GM12878 (cell line): ENCODE results near the gene NHSL2. TPM values are rescaled to one million over a fixed set of nuclear protein-coding genes. Genes with fewer than 3 reads are reported as not detected.

Experiments used
- ATAC-seq: fragments of 200-7000 bp; cut with Tn5 transposase; 3 replicates; pipeline ENCODE4 v1.9.1; 2020; ENCODE audit warnings: mild to moderate bottlenecking, moderate library complexity
- BruUV-seq: library from RNA; stranded (reverse); fragments of 400-500 nt; replicated peaks from 2 replicates; lab custom pipeline; 2021; lab: Mats Ljungman, UMichigan
- CTCF ChIA-PET: fragments of 300-600 bp; sonication (Branson Sonifier 250); formaldehyde crosslinking; extraction: SDS; loops from one replicate; lab custom pipeline; 2021; ENCODE audit warnings: inconsistent platforms; lab: Yijun Ruan, JAX
- POLR2A ChIA-PET: fragments of 350-600 bp; formaldehyde crosslinking; extraction: SDS; loops from one replicate; lab custom pipeline; 2021; ENCODE audit warnings: inconsistent platforms; lab: Charles Lee
- RAD21 ChIA-PET: fragments of 300-600 bp; sonication (Branson Sonifier 250); formaldehyde crosslinking; loops from one replicate; lab custom pipeline; 2023; ENCODE audit warnings: antibody characterized with exemption; ENCODE audit not compliant: unreplicated experiment; lab: Charles Lee
- SMC1A ChIA-PET: fragments of 300-600 bp; sonication (Branson Sonifier 250); formaldehyde crosslinking; loops from one replicate; lab custom pipeline; 2023; ENCODE audit not compliant: unreplicated experiment, uncharacterized antibody; lab: Charles Lee
- DNase-seq: peaks from one replicate; pipeline ENCODE4 v3.0.0-alpha.2; 2011; ENCODE audit warnings: low read depth, low spot score
- FAIRE-seq: peaks from 3 replicates; lab custom pipeline; 2011; peaks lifted over from hg19 to GRCh38; lab: Jason Lieb, UNC
- H2AFZ ChIP-seq: 2 replicates; pipeline ENCODE4 v1.6.0; 2011; ENCODE audit warnings: low read depth, low read length, control low read depth; ENCODE audit not compliant: control insufficient read depth
- H3K27ac ChIP-seq: 2 replicates; pipeline ENCODE4 v1.5.1; 2011; ENCODE audit warnings: control low read depth; ENCODE audit not compliant: control insufficient read depth, insufficient read depth
- H3K27me3 ChIP-seq, 2 experiments: replicated peaks in 1 of 2; 2 replicates each; pipeline versions ENCODE4 v1.6.0 to v1.6.1; 2011; ENCODE audit warnings: low read length in 1 of 2; ENCODE audit not compliant: control insufficient read depth in 2 of 2, insufficient read depth in 2 of 2
- H3K36me3 ChIP-seq, 2 experiments: 2 replicates each; pipeline ENCODE4 v1.5.1; 2011; ENCODE audit warnings: low read length in 1 of 2; ENCODE audit not compliant: control insufficient read depth in 2 of 2, insufficient read depth in 2 of 2
- H3K4me1 ChIP-seq: 2 replicates; pipeline ENCODE4 v1.6.1; 2011; ENCODE audit warnings: mild to moderate bottlenecking, low read length, moderate library complexity, mixed read lengths; ENCODE audit not compliant: control insufficient read depth, insufficient read depth
- H3K4me2 ChIP-seq: 2 replicates; pipeline ENCODE4 v1.6.0; 2011; ENCODE audit warnings: control low read depth; ENCODE audit not compliant: control insufficient read depth, insufficient read depth
- H3K4me3 ChIP-seq: fragments of 200-600 bp; sonication (generic); 2 replicates; pipeline ENCODE4 v1.5.1; 2016
- H3K79me2 ChIP-seq: 2 replicates; pipeline ENCODE4 v1.6.0; 2011; ENCODE audit warnings: low read length; ENCODE audit not compliant: control insufficient read depth, insufficient read depth
- H3K9ac ChIP-seq: 2 replicates; pipeline ENCODE4 v1.8.0; 2011; ENCODE audit warnings: low read length, control low read depth, mixed read lengths; ENCODE audit not compliant: control insufficient read depth, insufficient read depth
- H3K9me3 ChIP-seq: replicated peaks from 3 replicates; pipeline ENCODE4 v1.5.1; 2011; ENCODE audit warnings: mild to moderate bottlenecking, low read length; ENCODE audit not compliant: control insufficient read depth, insufficient read depth
- H4K20me1 ChIP-seq: 2 replicates; pipeline ENCODE4 v1.6.0; 2011; ENCODE audit not compliant: control insufficient read depth, insufficient read depth
- JUNB ChIP-seq: IDR thresholded peaks from 2 replicates; pipeline ENCODE4 v1.6.1; 2016; ENCODE audit warnings: antibody characterized with exemption, mild to moderate bottlenecking
- MEF2B ChIP-seq: fragments of 450-650 bp; IDR thresholded peaks from 2 replicates; pipeline ENCODE4 v1.6.1; 2018; ENCODE audit warnings: mild to moderate bottlenecking, moderate library complexity; ENCODE audit not compliant: partially characterized antibody, poor library complexity, severe bottlenecking
- NR2C1 ChIP-seq: fragments of 450-650 bp; IDR thresholded peaks from 2 replicates; pipeline ENCODE4 v1.6.1; 2017; ENCODE audit warnings: antibody characterized with exemption, mild to moderate bottlenecking, moderate library complexity
- POU2F2 ChIP-seq: IDR thresholded peaks from 3 replicates; pipeline ENCODE4 v1.6.1; 2011; ENCODE audit warnings: low read depth, mild to moderate bottlenecking, low read length, borderline replicate concordance
- WGBS: methylation state at CpG from one replicate; pipeline ENCODE4 v1.1.6; 2016; ENCODE audit warnings: low lambda C conversion rate; ENCODE audit not compliant: insufficient replicate concordance, insufficient coverage; ENCODE audit errors: missing lambda C conversion rate; 5-methylcytosine and 5-hydroxymethylcytosine counted together
- in situ Hi-C: fragments of 300-500 bp; cut with MboI; formaldehyde crosslinking; loops from 9 replicates; pipeline ENCODE4 v1.14.3; 2018; ENCODE audit warnings: mixed read lengths
- intact Hi-C: fragments of 100-400 bp; cut with micrococcal nuclease; formaldehyde crosslinking; loops from one replicate; pipeline ENCODE4 v1.14.2; 2022; ENCODE audit not compliant: unreplicated experiment
- polyA plus RNA-seq, 11 experiments: library from polyadenylated mRNA; depleted of rRNA in 4 of 11; unstranded in 6 of 11; stranded (reverse) in 5 of 11; fragments of >200 nt; fragmentation: Nextera tagmentation in 4 of 11; fragmentation: Illumina TruSeq in 1 of 11; extraction: Ambion mirVana in 4 of 11; extraction: Trizol in 1 of 11; gene quantifications; 1 replicate in 1 of 11; 2 replicates in 10 of 11; pipeline versions ENCODE4 v1.2.1 to v1.2.3, GENCODE V29; 2011 to 2016; ENCODE audit warnings: inconsistent platforms in 2 of 11, missing spikeins in 2 of 11, low read depth in 1 of 11
- total RNA-seq, 4 experiments: library from RNA; depleted of rRNA in 3 of 4; stranded (reverse); fragments of >200 nt in 3 of 4; fragmentation: Illumina TruSeq in 1 of 4; extraction: Trizol in 1 of 4; gene quantifications; 2 replicates each; pipeline versions ENCODE4 v1.2.1 to v1.2.3, GENCODE V29; 2013 to 2021

NHSL2 gene
- total and polyA plus RNA-seq, 10 of the 15 experiments (the other 5 are each of a cell fraction or from before 2014, with no cell fraction given), result 0.05 to 0.53 (median 0.07) TPM; not detected in 2

GRCh38 chrX:72122621-72123337, 212.1 kb downstream of the NHSL2 start:
- Histone ChIP-seq H3K27me3 (no peaks in the 10 kb centered on the region; a peak in 2 of 4 replicates), H3K4me1 (0 out of 2 replicates have a peak, but pooled peaks cover 2% of the 10 kb centered on the region), H3K79me2 (no peaks in the 10 kb centered on the region), H3K36me3 (no peaks in the 10 kb centered on the region), H3K4me3 (no peak overlapping the region), H3K9ac (no peak overlapping the region), H2AFZ (no peak overlapping the region), H4K20me1 (no peaks in the 10 kb centered on the region), H3K9me3 (no peaks in the 10 kb centered on the region), H3K27ac (no peak overlapping the region), H3K4me2 (no peak overlapping the region)
- intact Hi-C loops, result no loop called here
- ChIA-PET POLR2A (no interaction called here), RAD21 (no interaction called here), CTCF (interaction anchor here (9.8 kb wide), 1 partner anchor 102 kb away, joined by 81 read pairs; no protein-coding TSS in a partner anchor), SMC1A (interaction anchor here (5.4 kb wide), 1 partner anchor 102 kb away, joined by 45 read pairs; no protein-coding TSS in a partner anchor)
- FAIRE-seq (no peak), ATAC-seq (no peak), DNase-seq (no peak)
- WGBS, result 47% methylated on average over 6 of the region's 6 CpGs
- no TSS peak for BruUV-seq
- in situ Hi-C loops, result no loop called here
- TF ChIP-seq POU2F2, result no peak

- ChIA-PET POLR2A (interaction anchor here (0.6 kb wide), 1 partner anchor 24 kb away, joined by 9 read pairs; no protein-coding TSS in a partner anchor), RAD21 (interaction anchor here (0.9 to 4.3 kb wide), 2 partner anchors 104 to 125 kb away, joined by 4 to 43 read pairs; no protein-coding TSS in a partner anchor), CTCF (interaction anchor here (1.3 to 9.8 kb wide), 4 partner anchors 14 to 125 kb away, joined by 3 to 81 read pairs (median 23); no protein-coding TSS in a partner anchor), SMC1A (interaction anchor here (5.4 kb wide), 1 partner anchor 102 kb away, joined by 45 read pairs; no protein-coding TSS in a partner anchor)
- FAIRE-seq, result no peak
- 44% methylated on average over 11 of the region's 11 CpGs for WGBS
- intact Hi-C loops (loop anchor here (2.0 kb wide), 1 partner anchor 23 kb away; no protein-coding TSS in a partner anchor), in situ Hi-C loops (no loop called here)
- Histone ChIP-seq H3K9ac (no peak overlapping the region), H2AFZ (no peak overlapping the region), H3K27ac (no peak overlapping the region), H3K79me2 (no peaks in the 10 kb centered on the region), H3K9me3 (no peaks in the 10 kb centered on the region), H3K4me1 (0 out of 2 replicates have a peak, but pooled peaks cover 2% of the 10 kb centered on the region), H3K36me3 (no peaks in the 10 kb centered on the region), H3K4me3 (no peak overlapping the region), H4K20me1 (no peaks in the 10 kb centered on the region), H3K4me2 (no peak overlapping the region), H3K27me3 (no peaks in the 10 kb centered on the region; a peak in 2 of 4 replicates)
- TF ChIP-seq JUNB (no peak), MEF2B (peak; percentile 45), NR2C1 (no peak)
- ATAC-seq, result no peak
- no peak for DNase-seq
- no TSS peak for BruUV-seq
Observed at GRCh38 chrX:72123471-72124185, 213.0 kb downstream of the NHSL2 start.
